Measurements from ENCODE around the gene MIB1. TPM values are rescaled to one million over a fixed set of nuclear protein-coding genes. Genes with fewer than 3 reads are reported as not detected.

MIB1 gene
- total RNA-seq, 1 donor from 2014 or later: 31.3 TPM

GRCh38 chr18:21833604-21834298, 93.2 kb downstream of the MIB1 start:
- Histone ChIP-seq H3K36me3 (peaks cover 6% of the 10 kb centered on the region), H3K27ac (no peak overlapping the region), H3K4me3 (no peak overlapping the region), H3K9me3 (no peaks in the 10 kb centered on the region), H3K27me3 (no peaks in the 10 kb centered on the region), H3K4me1 (no peaks in the 10 kb centered on the region)
- no peak for TF ChIP-seq CTCF (IDR thresholded peaks at IDR 0.05)
- DNase-seq (no peak), ATAC-seq (no peak)
- intact Hi-C loops (cut with DNase I): no loop called here

GRCh38 chr18:21834299-21834660, 93.7 kb downstream of the MIB1 start:
- H3K4me1 ChIP-seq: no peaks in the 10 kb centered on the region
- no peak overlapping the region for H3K4me3 ChIP-seq
- ATAC-seq (peak; percentile 41), DNase-seq (no peak)
- TF ChIP-seq CTCF (IDR thresholded peaks at IDR 0.05): no peak
- no peaks in the 10 kb centered on the region for H3K27me3 ChIP-seq
- intact Hi-C loops (cut with DNase I): no loop called here
- H3K36me3 ChIP-seq: peaks cover 11% of the 10 kb centered on the region
- no peaks in the 10 kb centered on the region for H3K9me3 ChIP-seq
- H3K27ac ChIP-seq: no peak overlapping the region

GRCh38 chr18:21841570-21841969, 101.0 kb downstream of the MIB1 start:
- Histone ChIP-seq H3K9me3 (no peaks in the 10 kb centered on the region), H3K4me1 (no peaks in the 10 kb centered on the region), H3K4me3 (no peak overlapping the region), H3K27me3 (no peaks in the 10 kb centered on the region), H3K36me3 (peaks cover 54% of the 10 kb centered on the region), H3K27ac (no peak overlapping the region)
- ATAC-seq (no peak), DNase-seq (no peak)
- no peak for TF ChIP-seq CTCF (IDR thresholded peaks at IDR 0.05)
- intact Hi-C loops (cut with DNase I): no loop called here

GRCh38 chr18:21843341-21843740, 102.7 kb downstream of the MIB1 start:
- H3K4me1 ChIP-seq: no peaks in the 10 kb centered on the region
- no peaks in the 10 kb centered on the region for H3K9me3 ChIP-seq
- H3K27ac ChIP-seq: no peak overlapping the region
- H3K36me3 ChIP-seq: peaks cover 69% of the 10 kb centered on the region
- ATAC-seq (no peak), DNase-seq (no peak)
- H3K4me3 ChIP-seq: no peak overlapping the region
- no peaks in the 10 kb centered on the region for H3K27me3 ChIP-seq
- no peak for TF ChIP-seq CTCF (IDR thresholded peaks at IDR 0.05)
- intact Hi-C loops (cut with DNase I): no loop called here

- H3K27ac ChIP-seq: no peak overlapping the region
- DNase-seq (no peak), ATAC-seq (no peak)
- H3K9me3 ChIP-seq: no peaks in the 10 kb centered on the region
- no peak overlapping the region for H3K4me3 ChIP-seq
- peak; percentile 46 for TF ChIP-seq CTCF (IDR thresholded peaks at IDR 0.05)
- H3K27me3 ChIP-seq: no peaks in the 10 kb centered on the region
- H3K36me3 ChIP-seq: peaks cover 32% of the 10 kb centered on the region
- H3K4me1 ChIP-seq: peaks cover 7% of the 10 kb centered on the region
- intact Hi-C loops (cut with DNase I): no loop called here
Observed at GRCh38 chr18:21851327-21851961, 110.9 kb downstream of the MIB1 start.

Data from upper lobe of right lung (tissue), 1 donor.